K562 (cell line): ENCODE measurements around the gene ANKLE1. TPM values are rescaled to one million over a fixed set of nuclear protein-coding genes. Genes with fewer than 3 reads are reported as not detected.
A peak's percentile ranks its signal among the peaks of the same experiment; 100 is the strongest.

Source experiments
- GABPB2 ChIP-seq: fragments of 250-450 bp; sonication (Bioruptor Pico); conservative IDR thresholded peaks from 2 replicates; pipeline ENCODE4 v1.5.1; 2021; ENCODE audit warnings: mild to moderate bottlenecking
- HDAC6 ChIP-seq: IDR thresholded peaks from 2 replicates; pipeline ENCODE4 v1.6.1; 2012; ENCODE audit warnings: low read depth, mild to moderate bottlenecking, control low read depth, inconsistent platforms, low read length, moderate library complexity
- HDGF ChIP-seq: fragments of 450-650 bp; IDR thresholded peaks from 2 replicates; pipeline ENCODE4 v1.6.1; 2016
- HINFP ChIP-seq: fragments of 450-650 bp; conservative IDR thresholded peaks from 2 replicates; pipeline ENCODE4 v1.6.1; 2016; ENCODE audit warnings: missing genetic modification characterization, low read depth, mild to moderate bottlenecking, control low read depth, missing compliant biosample characterization
- HOXB6 ChIP-seq: fragments of 250-450 bp; sonication (Bioruptor Pico); IDR thresholded peaks from 2 replicates; pipeline ENCODE4 v1.5.1; 2022; ENCODE audit warnings: mild to moderate bottlenecking, borderline replicate concordance
- IRF1 ChIP-seq: sonication (generic); formaldehyde crosslinking; IDR thresholded peaks from 2 replicates; pipeline ENCODE4 v1.8.0; 2022; ENCODE audit warnings: missing genetic modification reagents, mild to moderate bottlenecking, borderline replicate concordance
- MXI1 ChIP-seq: IDR thresholded peaks from 2 replicates; pipeline ENCODE4 v1.6.1; 2011; ENCODE audit warnings: low read depth, mild to moderate bottlenecking, improper control_type of control experiment, low read length
- NCOR1 ChIP-seq: fragments of 450-650 bp; IDR thresholded peaks from 2 replicates; pipeline ENCODE4 v1.6.1; 2016; ENCODE audit warnings: mild to moderate bottlenecking, moderate library complexity
- NFRKB ChIP-seq: fragments of 450-650 bp; IDR thresholded peaks from 2 replicates; pipeline ENCODE4 v1.6.1; 2016; ENCODE audit warnings: low read depth
- NR0B1 ChIP-seq: fragments of 450-650 bp; IDR thresholded peaks from one replicate; pipeline ENCODE4 v1.6.1; 2018; ENCODE audit warnings: mild to moderate bottlenecking, moderate library complexity; ENCODE audit not compliant: partially characterized antibody
- SFPQ ChIP-seq: fragments of 200-400 bp; formaldehyde crosslinking; IDR thresholded peaks from 2 replicates; pipeline ENCODE4 v1.6.1; 2017; ENCODE audit warnings: mild to moderate bottlenecking, low read depth, low read length, moderate library complexity
- STAT5B ChIP-seq: fragments of 250-450 bp; sonication (Bioruptor Pico); IDR thresholded peaks from 2 replicates; pipeline ENCODE4 v1.8.0; 2021; ENCODE audit warnings: mild to moderate bottlenecking, inconsistent platforms
- YBX1 ChIP-seq: fragments of 450-650 bp; IDR thresholded peaks from 2 replicates; pipeline ENCODE4 v1.7.1; 2016; ENCODE audit warnings: mild to moderate bottlenecking
- ZNF134 ChIP-seq: fragments of 250-450 bp; sonication (Bioruptor Pico); conservative IDR thresholded peaks from 2 replicates; pipeline ENCODE4 v1.4.0; 2020
- ZNF384 ChIP-seq: IDR thresholded peaks from 2 replicates; pipeline ENCODE4 v1.6.1; 2012; ENCODE audit warnings: low read depth, low read length, improper control_type of control experiment
- ZNF586 ChIP-seq: fragments of 450-650 bp; formaldehyde crosslinking; conservative IDR thresholded peaks from 2 replicates; pipeline ENCODE4 v1.4.0; 2020; ENCODE audit warnings: mild to moderate bottlenecking, moderate library complexity
- ZNF609 ChIP-seq: sonication (generic); formaldehyde crosslinking; IDR thresholded peaks from 2 replicates; pipeline ENCODE4 v1.8.1; 2023; ENCODE audit warnings: missing genetic modification reagents, mild to moderate bottlenecking, borderline replicate concordance
- ZNF780A ChIP-seq: fragments of 250-450 bp; sonication (Bioruptor Pico); IDR thresholded peaks from 2 replicates; pipeline ENCODE4 v1.5.0; 2021; ENCODE audit warnings: mild to moderate bottlenecking
- polyA plus RNA-seq, 8 experiments: library from polyadenylated mRNA; depleted of rRNA in 4 of 8; stranded (reverse) in 5 of 8; unstranded in 3 of 8; fragments of >200 nt; fragmentation: Nextera tagmentation in 2 of 8; fragmentation: Illumina TruSeq in 1 of 8; extraction: Ambion mirVana in 2 of 8; extraction: Trizol in 1 of 8; gene quantifications; 2 replicates each; pipeline versions ENCODE4 v1.2.1 to v1.2.3, GENCODE V29; 2011 to 2014; ENCODE audit warnings: inconsistent platforms in 1 of 8, missing spikeins in 1 of 8
- total RNA-seq, 7 experiments: library from RNA; depleted of rRNA in 6 of 7; stranded (reverse); fragments of >200 nt in 6 of 7; fragmentation: Illumina TruSeq in 2 of 7; extraction: Trizol in 2 of 7; gene quantifications; 2 replicates each; pipeline versions ENCODE4 v1.2.1 to v1.2.3, GENCODE V29; 2011 to 2021; ENCODE audit warnings: low replicate concordance in 1 of 7

Gene ANKLE1
- total and polyA plus RNA-seq, 9 of the 15 experiments (the other 6 are each of a cell fraction or from before 2014, with no cell fraction given): 0.63 to 9.2 (median 2.9) TPM

- TF ChIP-seq MXI1: peak; percentile 63
- no peak for TF ChIP-seq ZNF609 (CRISPR knock-in tag)
- TF ChIP-seq SFPQ: no peak
- TF ChIP-seq HDGF: peak; percentile 71; the same call in 1 of the 2 replicates
- no peak for TF ChIP-seq NR0B1
- TF ChIP-seq GABPB2 (CRISPR knock-in tag): no peak
- TF ChIP-seq NFRKB: 0 out of 2 replicates have a peak, but pooled peaks have one; percentile 37
- TF ChIP-seq ZNF134 (CRISPR knock-in tag): no peak
- TF ChIP-seq HDAC6: no peak
- TF ChIP-seq ZNF384: peak; percentile 63
- no peak for TF ChIP-seq ZNF586
- TF ChIP-seq NCOR1: no peak
- no peak for TF ChIP-seq HOXB6 (CRISPR knock-in tag)
- TF ChIP-seq ZNF780A (CRISPR knock-in tag): no peak
- no peak for TF ChIP-seq YBX1
- TF ChIP-seq HINFP (tag): no peak
- no peak for TF ChIP-seq IRF1 (CRISPR knock-in tag)
- TF ChIP-seq STAT5B (CRISPR knock-in tag): no peak
Observed at GRCh38 chr19:17292301-17293074, 10.8 kb downstream of the ANKLE1 start (continued).
